ENCODE measurements around the gene SCRN1.

DNA sequence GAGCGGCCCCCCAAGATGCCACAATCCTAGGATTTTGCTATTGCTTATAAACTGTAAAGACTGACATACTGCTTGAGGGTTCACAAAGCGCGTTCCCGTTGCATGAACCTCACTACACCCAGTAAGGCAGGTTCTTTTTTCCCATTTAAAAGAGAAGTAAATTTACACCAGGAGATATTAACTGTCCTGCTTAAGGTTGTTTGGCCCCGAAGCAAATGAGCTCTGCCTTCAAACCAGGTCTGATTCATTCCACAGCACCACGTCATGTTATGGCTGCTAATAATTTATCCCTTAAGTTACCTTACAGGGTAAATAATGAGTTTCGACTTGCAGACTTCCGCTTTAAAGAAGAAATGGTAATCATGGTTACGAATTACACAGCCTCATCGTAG lies 37.5 kb upstream of the SCRN1 start:
- TF ChIP-seq, protein P1, sequence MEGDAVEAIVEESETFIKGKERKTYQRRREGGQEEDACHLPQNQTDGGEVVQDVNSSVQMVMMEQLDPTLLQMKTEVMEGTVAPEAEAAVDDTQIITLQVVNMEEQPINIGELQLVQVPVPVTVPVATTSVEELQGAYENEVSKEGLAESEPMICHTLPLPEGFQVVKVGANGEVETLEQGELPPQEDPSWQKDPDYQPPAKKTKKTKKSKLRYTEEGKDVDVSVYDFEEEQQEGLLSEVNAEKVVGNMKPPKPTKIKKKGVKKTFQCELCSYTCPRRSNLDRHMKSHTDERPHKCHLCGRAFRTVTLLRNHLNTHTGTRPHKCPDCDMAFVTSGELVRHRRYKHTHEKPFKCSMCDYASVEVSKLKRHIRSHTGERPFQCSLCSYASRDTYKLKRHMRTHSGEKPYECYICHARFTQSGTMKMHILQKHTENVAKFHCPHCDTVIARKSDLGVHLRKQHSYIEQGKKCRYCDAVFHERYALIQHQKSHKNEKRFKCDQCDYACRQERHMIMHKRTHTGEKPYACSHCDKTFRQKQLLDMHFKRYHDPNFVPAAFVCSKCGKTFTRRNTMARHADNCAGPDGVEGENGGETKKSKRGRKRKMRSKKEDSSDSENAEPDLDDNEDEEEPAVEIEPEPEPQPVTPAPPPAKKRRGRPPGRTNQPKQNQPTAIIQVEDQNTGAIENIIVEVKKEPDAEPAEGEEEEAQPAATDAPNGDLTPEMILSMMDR (IDR thresholded peaks at IDR 0.05) = no peak
- TF ChIP-seq EP300 (IDR thresholded peaks at IDR 0.05) (no peak), POLR2AphosphoS5 (IDR thresholded peaks at IDR 0.05) (no peak), POLR2A (IDR thresholded peaks at IDR 0.05; ENCODE audit: low read depth) (no peak)
